Measurements from ENCODE around the gene IRF2BP1.
"Not testable (repeated sequence)": the region's sequence is repeated elsewhere in the genome, so short reads cannot be mapped to it uniquely, and the experiment has no call there.

The IRF2BP1 gene

DNA sequence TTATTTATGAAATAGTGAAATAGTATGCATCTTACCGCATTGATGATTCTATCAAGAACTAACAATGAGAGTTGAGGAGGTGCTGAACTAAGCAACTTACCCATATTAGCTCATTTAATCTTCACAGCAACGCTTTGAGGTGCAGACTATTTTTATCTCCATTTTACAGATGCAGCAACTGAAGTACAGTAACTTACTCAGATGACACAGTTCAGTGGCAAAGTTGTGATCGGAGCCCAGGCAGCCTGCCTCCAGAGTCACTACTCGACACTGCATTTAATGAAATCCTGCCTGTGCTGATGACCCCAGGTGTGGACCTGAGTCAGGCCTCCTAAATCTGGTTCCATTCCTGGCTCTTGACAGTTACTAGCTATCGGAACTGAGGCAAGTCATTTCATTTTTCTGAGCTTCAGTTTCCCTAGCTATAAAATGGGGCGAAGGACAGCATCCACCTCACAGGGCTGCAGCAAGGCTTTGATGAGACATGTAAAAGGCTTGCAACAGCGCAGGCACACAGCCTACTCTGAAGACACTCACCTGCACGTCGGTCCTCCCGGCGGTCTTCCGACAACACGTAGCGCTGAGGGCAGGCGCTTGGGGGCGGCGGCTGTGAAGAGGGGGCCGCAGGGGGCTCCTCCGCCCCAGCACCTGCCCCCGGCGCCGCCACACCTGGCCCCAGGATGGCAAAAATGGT, 14.9 kb upstream of the IRF2BP1 start:
- no peak overlapping the region for H3K9ac ChIP-seq
- no peaks in the 10 kb centered on the region for H3K36me3 ChIP-seq (ENCODE audit: control insufficient read depth, insufficient read depth, low read length)
- H3K9me3 ChIP-seq (ENCODE audit: control insufficient read depth, low read length), result no peaks in the 10 kb centered on the region
- H3K4me2 ChIP-seq (ENCODE audit: low read length), result peak overlapping the region; percentile 90
- TF ChIP-seq, protein P1, sequence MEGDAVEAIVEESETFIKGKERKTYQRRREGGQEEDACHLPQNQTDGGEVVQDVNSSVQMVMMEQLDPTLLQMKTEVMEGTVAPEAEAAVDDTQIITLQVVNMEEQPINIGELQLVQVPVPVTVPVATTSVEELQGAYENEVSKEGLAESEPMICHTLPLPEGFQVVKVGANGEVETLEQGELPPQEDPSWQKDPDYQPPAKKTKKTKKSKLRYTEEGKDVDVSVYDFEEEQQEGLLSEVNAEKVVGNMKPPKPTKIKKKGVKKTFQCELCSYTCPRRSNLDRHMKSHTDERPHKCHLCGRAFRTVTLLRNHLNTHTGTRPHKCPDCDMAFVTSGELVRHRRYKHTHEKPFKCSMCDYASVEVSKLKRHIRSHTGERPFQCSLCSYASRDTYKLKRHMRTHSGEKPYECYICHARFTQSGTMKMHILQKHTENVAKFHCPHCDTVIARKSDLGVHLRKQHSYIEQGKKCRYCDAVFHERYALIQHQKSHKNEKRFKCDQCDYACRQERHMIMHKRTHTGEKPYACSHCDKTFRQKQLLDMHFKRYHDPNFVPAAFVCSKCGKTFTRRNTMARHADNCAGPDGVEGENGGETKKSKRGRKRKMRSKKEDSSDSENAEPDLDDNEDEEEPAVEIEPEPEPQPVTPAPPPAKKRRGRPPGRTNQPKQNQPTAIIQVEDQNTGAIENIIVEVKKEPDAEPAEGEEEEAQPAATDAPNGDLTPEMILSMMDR (IDR thresholded peaks at IDR 0.05), result no peak
- H3K79me2 ChIP-seq, result no peaks in the 10 kb centered on the region
- peak overlapping the region; percentile 68 for H2AFZ ChIP-seq
- H3K4me3 ChIP-seq (ENCODE audit: low read depth, low read length), result peak overlapping the region; percentile 33
- H3K4me1 ChIP-seq, result peaks cover 6% of the 10 kb centered on the region
- no peak overlapping the region for H3K27ac ChIP-seq
- H3K27me3 ChIP-seq (ENCODE audit: control insufficient read depth, insufficient read depth, low read length), result no peaks in the 10 kb centered on the region

DNA sequence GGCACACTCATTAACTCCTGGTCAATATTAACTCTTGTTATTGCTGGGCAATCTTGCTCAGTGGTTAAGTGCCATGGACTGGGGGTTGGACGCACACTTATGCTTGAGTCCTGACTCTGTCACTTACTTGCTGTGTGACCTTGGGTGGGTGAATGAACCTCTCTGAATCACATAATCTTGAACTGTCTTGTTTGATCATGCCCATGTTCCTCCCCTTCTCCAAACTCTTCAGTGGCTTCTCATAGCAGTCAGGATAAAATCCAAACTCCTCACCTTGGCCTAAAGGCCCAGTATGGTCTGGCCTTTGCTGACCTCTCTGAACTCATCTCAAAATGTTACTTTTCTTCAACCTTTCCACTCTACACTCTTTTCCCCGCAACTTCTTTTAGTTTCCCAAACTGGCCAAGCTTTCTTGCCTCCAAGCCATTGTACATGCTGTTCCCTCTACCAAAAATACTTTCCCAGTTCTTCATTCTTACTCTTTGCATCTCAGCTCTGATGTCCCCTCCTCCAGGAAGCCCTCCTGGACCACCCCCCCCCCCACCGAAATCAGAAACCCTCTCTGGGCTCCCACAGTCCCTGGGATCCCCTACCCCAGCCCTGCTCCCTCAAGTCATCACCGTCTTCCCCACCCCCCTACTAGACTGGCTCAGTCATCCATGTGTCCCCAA, 14.1 kb upstream of the IRF2BP1 start:
- Histone ChIP-seq H3K4me1 (peaks cover 6% of the 10 kb centered on the region), H3K4me3 (ENCODE audit: low read depth, low read length) (no peak overlapping the region), H3K27me3 (ENCODE audit: control insufficient read depth, insufficient read depth, low read length) (no peaks in the 10 kb centered on the region), H3K9me3 (ENCODE audit: control insufficient read depth, low read length) (no peaks in the 10 kb centered on the region), H3K4me2 (ENCODE audit: low read length) (peak overlapping the region; percentile 90), H2AFZ (no peak overlapping the region), H3K36me3 (ENCODE audit: control insufficient read depth, insufficient read depth, low read length) (no peaks in the 10 kb centered on the region), H3K79me2 (no peaks in the 10 kb centered on the region), H3K9ac (no peak overlapping the region), H3K27ac (no peak overlapping the region)
- TF ChIP-seq, protein P1 (IDR thresholded peaks at IDR 0.05), result no peak

DNA sequence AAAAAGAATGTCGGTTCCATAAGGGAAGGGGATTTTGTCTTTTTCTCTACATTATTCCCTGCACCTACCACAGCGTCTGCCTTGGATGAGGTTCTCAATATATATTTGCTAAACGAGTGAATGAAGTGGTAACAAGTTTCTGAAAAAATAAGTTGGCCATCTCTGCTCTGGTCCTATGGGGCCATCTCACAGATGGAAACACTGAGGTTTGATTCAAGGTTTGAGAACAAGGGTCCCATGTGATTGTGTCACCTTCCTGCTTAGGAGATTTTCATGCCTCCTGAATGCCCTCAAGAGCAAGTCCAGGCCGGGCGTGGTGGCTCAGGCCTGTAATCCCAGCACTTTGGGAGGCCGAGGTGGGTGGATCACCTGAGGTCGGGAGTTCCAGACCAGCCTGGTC, 13.3 kb upstream of the IRF2BP1 start:
- H3K4me3 ChIP-seq (ENCODE audit: low read depth, low read length), result no peak overlapping the region
- peaks cover 6% of the 10 kb centered on the region for H3K4me1 ChIP-seq
- H3K9ac ChIP-seq, result no peak overlapping the region
- TF ChIP-seq, protein P1 (IDR thresholded peaks at IDR 0.05), result no peak
- H3K9me3 ChIP-seq (ENCODE audit: control insufficient read depth, low read length), result no peaks in the 10 kb centered on the region
- no peaks in the 10 kb centered on the region for H3K27me3 ChIP-seq (ENCODE audit: control insufficient read depth, insufficient read depth, low read length)
- H3K27ac ChIP-seq, result no peak overlapping the region
- no peaks in the 10 kb centered on the region for H3K36me3 ChIP-seq (ENCODE audit: control insufficient read depth, insufficient read depth, low read length)
- no peak overlapping the region for H3K4me2 ChIP-seq (ENCODE audit: low read length)
- H2AFZ ChIP-seq, result no peak overlapping the region
- no peaks in the 10 kb centered on the region for H3K79me2 ChIP-seq

DNA sequence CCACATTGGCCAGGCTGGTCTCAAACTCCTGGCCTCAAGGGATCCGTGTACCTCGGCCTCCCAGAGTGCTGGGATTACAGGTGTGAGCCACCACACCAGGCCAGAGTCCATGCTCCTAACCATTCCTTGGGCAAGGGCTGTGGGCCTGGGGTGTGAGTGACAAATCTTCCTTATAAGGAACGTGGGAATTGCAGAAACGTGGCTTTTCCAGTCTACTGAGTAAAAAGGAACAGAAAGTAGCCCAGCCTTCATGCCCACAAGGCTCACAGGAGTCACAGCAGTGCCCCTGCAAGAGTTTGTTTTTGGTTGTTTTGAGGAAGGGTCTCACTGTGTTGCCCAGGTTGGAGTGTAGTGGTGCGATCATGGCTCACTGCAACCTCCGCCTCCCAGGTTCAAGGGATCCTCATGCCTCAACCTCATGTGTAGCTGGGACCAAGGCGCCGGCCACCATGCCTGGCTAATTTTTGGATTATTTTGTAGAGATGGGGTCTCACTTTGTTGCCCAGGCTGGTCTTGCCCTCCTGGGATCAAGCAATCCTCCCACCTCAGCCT, 11.4 kb upstream of the IRF2BP1 start:
- Histone ChIP-seq H3K79me2 (no peaks in the 10 kb centered on the region), H3K9ac (no peak overlapping the region), H3K9me3 (ENCODE audit: control insufficient read depth, low read length) (no peaks in the 10 kb centered on the region), H3K27me3 (ENCODE audit: control insufficient read depth, insufficient read depth, low read length) (no peaks in the 10 kb centered on the region), H3K36me3 (ENCODE audit: control insufficient read depth, insufficient read depth, low read length) (no peaks in the 10 kb centered on the region), H3K27ac (no peak overlapping the region), H3K4me3 (ENCODE audit: low read depth, low read length) (no peak overlapping the region), H3K4me1 (peaks cover 3% of the 10 kb centered on the region), H3K4me2 (ENCODE audit: low read length) (no peak overlapping the region), H2AFZ (no peak overlapping the region)
- TF ChIP-seq, protein P1 (IDR thresholded peaks at IDR 0.05), result no peak

DNA sequence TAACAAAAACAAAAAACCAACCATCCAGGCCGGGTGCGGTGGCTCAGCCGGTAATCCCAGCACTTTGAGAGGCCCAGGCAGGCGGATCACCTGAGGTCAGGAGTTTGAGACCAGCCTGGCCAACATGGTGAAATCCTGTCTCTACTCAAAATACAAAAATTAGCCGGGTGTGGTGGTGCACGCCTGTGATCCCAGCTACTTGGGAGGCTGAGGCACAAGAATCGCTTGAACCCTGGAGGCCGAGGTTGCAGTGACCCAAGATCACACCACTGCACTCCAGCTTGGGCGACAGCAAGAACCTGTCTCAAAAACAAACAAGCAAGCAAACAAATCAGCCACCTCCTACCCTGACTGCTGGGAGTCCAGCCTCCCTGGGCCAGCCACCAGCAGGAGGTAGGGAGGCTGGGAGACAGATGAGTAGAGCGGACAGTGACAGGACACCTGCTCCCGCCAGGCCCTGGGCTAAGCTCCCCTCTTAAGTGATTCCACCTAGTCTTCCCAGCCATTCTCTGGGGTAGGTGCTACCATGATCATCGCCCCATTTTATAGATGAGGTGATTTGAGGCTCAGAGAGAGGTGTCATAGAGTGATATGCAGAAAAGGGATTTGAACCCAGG, 10.2 kb upstream of the IRF2BP1 start:
- H3K36me3 ChIP-seq (ENCODE audit: control insufficient read depth, insufficient read depth, low read length); H3K9me3 ChIP-seq (ENCODE audit: control insufficient read depth, low read length); H2AFZ ChIP-seq; H3K4me2 ChIP-seq (ENCODE audit: low read length); H3K9ac ChIP-seq; H3K79me2 ChIP-seq; H3K4me1 ChIP-seq; H3K4me3 ChIP-seq (ENCODE audit: low read depth, low read length); H3K27me3 ChIP-seq (ENCODE audit: control insufficient read depth, insufficient read depth, low read length); H3K27ac ChIP-seq: not testable (repeated sequence)

All from parathyroid adenoma (tissue), 2 donors.